HepG2 (cell line): ENCODE measurements around the gene STIM1. TPM values are rescaled to one million over a fixed set of nuclear protein-coding genes. Genes with fewer than 3 reads are reported as not detected.

Source experiments
- ATAC-seq: fragments of 200-7000 bp; cut with Tn5 transposase; 3 replicates; pipeline ENCODE4 v1.9.1; 2020; ENCODE audit warnings: mild to moderate bottlenecking, moderate library complexity
- BruUV-seq: library from RNA; stranded (reverse); fragments of 400-500 nt; replicated peaks from 2 replicates; lab custom pipeline; 2021; lab: Mats Ljungman, UMichigan
- CTCF ChIA-PET: fragments of 300-600 bp; formaldehyde crosslinking; extraction: SDS; loops from one replicate; lab custom pipeline; 2021; ENCODE audit warnings: low total read pairs, inconsistent platforms, low intra/inter-chr PET ratio; lab: Yijun Ruan, JAX
- POLR2A ChIA-PET: fragments of 350-600 bp; sonication (Branson Sonifier 250); formaldehyde crosslinking; loops from one replicate; lab custom pipeline; 2020; ENCODE audit warnings: antibody characterized with exemption, inconsistent platforms; lab: Yijun Ruan, JAX
- DNase-seq: peaks from one replicate; pipeline ENCODE4 v3.0.0-alpha.2; 2015; ENCODE audit warnings: low spot score
- FAIRE-seq: peaks from 3 replicates; lab custom pipeline; 2011; peaks lifted over from hg19 to GRCh38; lab: Jason Lieb, UNC
- H2AFZ ChIP-seq: one replicate; pipeline ENCODE4 v1.6.1; 2011; ENCODE audit warnings: low read length, inconsistent platforms
- H3K27ac ChIP-seq: fragments of 300-600 bp; 3 replicates; pipeline ENCODE4 v1.8.0; 2011; ENCODE audit warnings: mixed run types, mild to moderate bottlenecking, mixed read lengths, low read length, inconsistent platforms; ENCODE audit not compliant: insufficient read depth; ENCODE audit errors: extremely low read length
- H3K27me3 ChIP-seq, 2 experiments: fragments of 200-600 bp in 1 of 2; 2 replicates in 1 of 2; 3 replicates in 1 of 2; pipeline versions ENCODE4 v1.6.0 to v1.8.0; 2011; ENCODE audit warnings: low read length in 2 of 2, mild to moderate bottlenecking in 2 of 2, moderate library complexity in 2 of 2, inconsistent platforms in 1 of 2; ENCODE audit not compliant: insufficient read depth in 2 of 2, control insufficient read depth in 1 of 2
- H3K36me3 ChIP-seq, 2 experiments: fragments of 200-600 bp in 1 of 2; replicated peaks in 1 of 2; 2 replicates in 1 of 2; 3 replicates in 1 of 2; pipeline versions ENCODE4 v1.5.1 to v1.8.0; 2011; ENCODE audit warnings: low read length in 2 of 2, inconsistent platforms in 1 of 2; ENCODE audit not compliant: insufficient read depth in 2 of 2, control insufficient read depth in 1 of 2
- H3K4me1 ChIP-seq: 2 replicates; pipeline ENCODE4 v1.5.1; 2012; ENCODE audit warnings: low read length, inconsistent platforms; ENCODE audit not compliant: insufficient read depth
- H3K4me2 ChIP-seq: 2 replicates; pipeline ENCODE4 v1.6.0; 2011; ENCODE audit warnings: low read depth, low read length, inconsistent platforms
- H3K4me3 ChIP-seq, 3 experiments: fragments of 200-600 bp in 1 of 3; sonication (generic), shearing (Covaris generic) in 1 of 3; replicated peaks in 1 of 3; 2 replicates each; pipeline ENCODE4 v1.5.1; 2011 to 2016; ENCODE audit warnings: low read length in 3 of 3, inconsistent platforms in 2 of 3, low read depth in 2 of 3, mild to moderate bottlenecking in 2 of 3, control low read depth in 1 of 3, mixed read lengths in 1 of 3; ENCODE audit not compliant: insufficient read depth in 1 of 3
- H3K79me2 ChIP-seq: one replicate; pipeline ENCODE4 v1.6.1; 2011; ENCODE audit warnings: low read length, inconsistent platforms; ENCODE audit not compliant: insufficient read depth
- H3K9ac ChIP-seq: 2 replicates; pipeline ENCODE4 v1.6.0; 2011; ENCODE audit warnings: mild to moderate bottlenecking, low read depth, low read length, inconsistent platforms; ENCODE audit not compliant: insufficient read depth
- H3K9me3 ChIP-seq: 2 replicates; pipeline ENCODE4 v1.5.1; 2012; ENCODE audit warnings: mild to moderate bottlenecking, low read length
- H4K20me1 ChIP-seq: 2 replicates; pipeline ENCODE4 v1.6.0; 2011; ENCODE audit warnings: inconsistent platforms, mild to moderate bottlenecking, low read length, moderate library complexity; ENCODE audit not compliant: insufficient read depth
- ATF7-NPFF ChIP-seq: sonication (generic); formaldehyde crosslinking; IDR thresholded peaks from 2 replicates; pipeline ENCODE4 v1.8.1; 2023; ENCODE audit warnings: mild to moderate bottlenecking, low read depth, missing genetic modification reagents, moderate library complexity
- HNRNPLL ChIP-seq: fragments of 200-400 bp; formaldehyde crosslinking; IDR thresholded peaks from 2 replicates; pipeline ENCODE4 v1.6.1; 2017; ENCODE audit warnings: mild to moderate bottlenecking, low read depth, low read length; ENCODE audit not compliant: poor library complexity, severe bottlenecking
- HOXD1 ChIP-seq: sonication (generic); formaldehyde crosslinking; IDR thresholded peaks from 2 replicates; pipeline ENCODE4 v1.5.0; 2020; ENCODE audit warnings: missing genetic modification reagents
- MYNN ChIP-seq: sonication (generic); formaldehyde crosslinking; IDR thresholded peaks from 2 replicates; pipeline ENCODE4 v1.4.0; 2020; ENCODE audit warnings: mild to moderate bottlenecking, low read depth, missing genetic modification reagents
- RARA ChIP-seq: IDR thresholded peaks from 2 replicates; pipeline ENCODE4 v1.6.1; 2016; ENCODE audit warnings: missing genetic modification reagents, missing compliant biosample characterization
- SP5 ChIP-seq: IDR thresholded peaks from 2 replicates; pipeline ENCODE4 v1.6.1; 2016; ENCODE audit warnings: low read depth, borderline replicate concordance
- SRF ChIP-seq: IDR thresholded peaks from 2 replicates; pipeline ENCODE4 v1.6.1; 2011; ENCODE audit warnings: mild to moderate bottlenecking, low read depth, low read length, moderate library complexity
- TGIF2 ChIP-seq: IDR thresholded peaks from 2 replicates; pipeline ENCODE4 v1.6.1; 2016; ENCODE audit warnings: control low read depth, missing compliant biosample characterization
- ZNF235 ChIP-seq: sonication (generic); formaldehyde crosslinking; IDR thresholded peaks from 2 replicates; pipeline ENCODE4 v1.8.1; 2023; ENCODE audit warnings: mild to moderate bottlenecking, missing genetic modification reagents, borderline replicate concordance
- ZNF431 ChIP-seq: sonication (generic); formaldehyde crosslinking; IDR thresholded peaks from 2 replicates; pipeline ENCODE4 v1.9.0; 2022; ENCODE audit warnings: missing genetic modification reagents, low read depth, mild to moderate bottlenecking, borderline replicate concordance
- ZNF451 ChIP-seq: sonication (generic); formaldehyde crosslinking; IDR thresholded peaks from 2 replicates; pipeline ENCODE4 v1.5.0; 2020; ENCODE audit warnings: mild to moderate bottlenecking, missing genetic modification reagents
- ZNF530 ChIP-seq: sonication (generic); formaldehyde crosslinking; IDR thresholded peaks from 2 replicates; pipeline ENCODE4 v1.5.0; 2020; ENCODE audit warnings: low read depth, mild to moderate bottlenecking, missing genetic modification reagents
- ZNF569 ChIP-seq: sonication (generic); formaldehyde crosslinking; IDR thresholded peaks from 2 replicates; pipeline ENCODE4 v1.5.0; 2020; ENCODE audit warnings: mild to moderate bottlenecking, missing genetic modification reagents, moderate library complexity, borderline replicate concordance
- ZNF737 ChIP-seq: sonication (generic); formaldehyde crosslinking; IDR thresholded peaks from 2 replicates; pipeline ENCODE4 v1.5.0; 2020; ENCODE audit warnings: missing genetic modification reagents, mild to moderate bottlenecking, borderline replicate concordance
- ZNF776 ChIP-seq: sonication (generic); formaldehyde crosslinking; IDR thresholded peaks from 2 replicates; pipeline ENCODE4 v1.4.0; 2020; ENCODE audit warnings: mild to moderate bottlenecking, missing genetic modification reagents
- WGBS: methylation state at CpG from one replicate; pipeline ENCODE4 v1.1.6; 2017; ENCODE audit warnings: low lambda C conversion rate; 5-methylcytosine and 5-hydroxymethylcytosine counted together
- in situ Hi-C: cut with HindIII; loops from 2 replicates; pipeline ENCODE4 v1.10.0; 2017; ENCODE audit warnings: low pct_unique_long_range_greater_than_20kb; ENCODE audit not compliant: extremely low pct_ligation_motif_present
- intact Hi-C: fragments of 100-400 bp; cut with micrococcal nuclease; formaldehyde crosslinking; loops from one replicate; pipeline ENCODE4 v1.10.0; 2022; ENCODE audit not compliant: unreplicated experiment
- polyA plus RNA-seq, 8 experiments: library from polyadenylated mRNA; depleted of rRNA in 3 of 8; stranded (reverse) in 7 of 8; unstranded in 1 of 8; fragments of >200 nt; fragmentation: Illumina TruSeq in 4 of 8; extraction: Trizol in 4 of 8; gene quantifications; 2 replicates each; pipeline versions ENCODE4 v1.2.1 to v1.2.3, GENCODE V29; 2011 to 2016; ENCODE audit warnings: low read depth in 4 of 8, missing spikeins in 1 of 8, mixed read lengths in 1 of 8; ENCODE audit not compliant: insufficient read depth in 1 of 8
- total RNA-seq, 5 experiments: library from RNA; depleted of rRNA; stranded (reverse); fragments of >200 nt; fragmentation: Illumina TruSeq; extraction: Trizol; gene quantifications; 2 replicates each; pipeline ENCODE4 v1.2.3, GENCODE V29; 2016; ENCODE audit warnings: low read depth in 1 of 5
- TF ChIP-seq, protein P1 (sequence below): sonication (generic); formaldehyde crosslinking; IDR thresholded peaks from 2 replicates; pipeline ENCODE4 v1.5.0; 2020; ENCODE audit warnings: mild to moderate bottlenecking, missing genetic modification reagents, moderate library complexity
- TF ChIP-seq, protein P2 (sequence below), 2 experiments: sonication (generic) in 1 of 2; formaldehyde crosslinking in 1 of 2; IDR thresholded peaks; 2 replicates each; pipeline versions ENCODE4 v1.5.1 to v1.6.1; 2011 to 2020; ENCODE audit warnings: borderline replicate concordance in 1 of 2, low read depth in 1 of 2, low read length in 1 of 2, mild to moderate bottlenecking in 1 of 2, missing genetic modification reagents in 1 of 2, moderate library complexity in 1 of 2

STIM1 gene
- total and polyA plus RNA-seq, 2 of the 13 experiments (the other 11 are each of a cell fraction or from before 2014, with no cell fraction given): 19.2 to 28.5 TPM

DNA sequence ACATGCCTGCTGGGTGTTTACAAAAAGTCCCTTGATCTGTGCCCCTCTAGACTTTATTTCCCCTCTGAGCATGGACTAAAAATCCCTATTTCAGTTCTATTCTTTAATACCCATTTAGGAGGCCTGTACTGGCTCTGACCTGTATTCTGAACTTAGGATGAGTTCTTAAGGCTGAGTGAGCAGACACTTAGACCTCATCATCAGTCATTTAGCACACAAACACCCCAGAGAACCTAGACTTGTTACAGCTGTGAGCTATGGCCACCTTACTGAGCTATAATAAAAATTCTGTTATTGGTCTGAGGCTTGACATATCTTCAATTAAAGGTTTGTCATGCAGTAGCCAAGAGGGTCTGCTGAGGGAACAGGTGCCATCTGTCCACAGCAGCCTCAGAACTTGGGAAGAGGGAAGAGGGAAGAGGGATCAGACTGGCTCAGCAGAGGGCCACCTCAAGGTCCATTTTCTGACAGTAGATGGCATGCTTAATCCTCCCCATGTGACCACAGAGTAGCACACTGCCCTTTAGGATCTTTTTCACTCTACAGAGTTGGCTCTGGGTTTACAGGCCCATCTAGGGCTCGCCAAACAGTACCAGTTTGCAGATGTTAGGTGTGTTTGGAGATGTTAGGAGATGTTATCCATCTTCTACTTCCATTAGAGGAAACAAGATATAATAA is 209.0 kb downstream of the STIM1 start:
- in situ Hi-C loops (loop anchor here (10.0 kb wide), 1 partner anchor 110 kb away; no protein-coding TSS in a partner anchor), intact Hi-C loops (no loop called here)
- peaks cover 17% of the 10 kb centered on the region for H3K4me1 ChIP-seq
- DNase-seq (no peak), FAIRE-seq (no peak), ATAC-seq (peak; percentile 67)
- H3K4me3 ChIP-seq: no peak overlapping the region
- H3K9ac ChIP-seq: no peak overlapping the region
- H3K79me2 ChIP-seq: no peaks in the 10 kb centered on the region
- no peak overlapping the region for H3K4me2 ChIP-seq
- no peak for TF ChIP-seq ZNF776 (CRISPR knock-in tag)
- TF ChIP-seq, protein P1, sequence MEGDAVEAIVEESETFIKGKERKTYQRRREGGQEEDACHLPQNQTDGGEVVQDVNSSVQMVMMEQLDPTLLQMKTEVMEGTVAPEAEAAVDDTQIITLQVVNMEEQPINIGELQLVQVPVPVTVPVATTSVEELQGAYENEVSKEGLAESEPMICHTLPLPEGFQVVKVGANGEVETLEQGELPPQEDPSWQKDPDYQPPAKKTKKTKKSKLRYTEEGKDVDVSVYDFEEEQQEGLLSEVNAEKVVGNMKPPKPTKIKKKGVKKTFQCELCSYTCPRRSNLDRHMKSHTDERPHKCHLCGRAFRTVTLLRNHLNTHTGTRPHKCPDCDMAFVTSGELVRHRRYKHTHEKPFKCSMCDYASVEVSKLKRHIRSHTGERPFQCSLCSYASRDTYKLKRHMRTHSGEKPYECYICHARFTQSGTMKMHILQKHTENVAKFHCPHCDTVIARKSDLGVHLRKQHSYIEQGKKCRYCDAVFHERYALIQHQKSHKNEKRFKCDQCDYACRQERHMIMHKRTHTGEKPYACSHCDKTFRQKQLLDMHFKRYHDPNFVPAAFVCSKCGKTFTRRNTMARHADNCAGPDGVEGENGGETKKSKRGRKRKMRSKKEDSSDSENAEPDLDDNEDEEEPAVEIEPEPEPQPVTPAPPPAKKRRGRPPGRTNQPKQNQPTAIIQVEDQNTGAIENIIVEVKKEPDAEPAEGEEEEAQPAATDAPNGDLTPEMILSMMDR: peak; percentile 20; the same call in 1 of the 2 replicates
- no peak for TF ChIP-seq SP5
- TF ChIP-seq ZNF569 (CRISPR knock-in tag): no peak
- TF ChIP-seq HNRNPLL: no peak
- TF ChIP-seq SRF: no peak
- no peak for TF ChIP-seq ZNF235 (CRISPR knock-in tag)
- no peak for TF ChIP-seq MYNN (CRISPR knock-in tag)
- 0 out of 2 replicates have a peak, but pooled peaks have one; percentile 17 for TF ChIP-seq TGIF2 (CRISPR knock-in tag)
- TF ChIP-seq ATF7-NPFF (CRISPR knock-in tag): no peak
- no peak for TF ChIP-seq HOXD1
- TF ChIP-seq, protein P2, sequence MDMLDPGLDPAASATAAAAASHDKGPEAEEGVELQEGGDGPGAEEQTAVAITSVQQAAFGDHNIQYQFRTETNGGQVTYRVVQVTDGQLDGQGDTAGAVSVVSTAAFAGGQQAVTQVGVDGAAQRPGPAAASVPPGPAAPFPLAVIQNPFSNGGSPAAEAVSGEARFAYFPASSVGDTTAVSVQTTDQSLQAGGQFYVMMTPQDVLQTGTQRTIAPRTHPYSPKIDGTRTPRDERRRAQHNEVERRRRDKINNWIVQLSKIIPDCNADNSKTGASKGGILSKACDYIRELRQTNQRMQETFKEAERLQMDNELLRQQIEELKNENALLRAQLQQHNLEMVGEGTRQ (IDR thresholded peaks at IDR 0.05; ENCODE audit: low read depth, low read length): peak; percentile 15; the same call in 1 of the 2 replicates
- TF ChIP-seq, protein P2 (CRISPR knock-in tag; IDR thresholded peaks at IDR 0.05; ENCODE audit: borderline replicate concordance): no peak
- TF ChIP-seq ZNF737: no peak
- no peak for TF ChIP-seq RARA
- no peak for TF ChIP-seq ZNF451 (CRISPR knock-in tag)
- no peak for TF ChIP-seq ZNF431 (CRISPR knock-in tag)
- no peak for TF ChIP-seq ZNF530 (CRISPR knock-in tag)
- no peak overlapping the region for H3K27ac ChIP-seq
- no TSS peak for BruUV-seq
- no peak overlapping the region for H2AFZ ChIP-seq
- POLR2A ChIA-PET: interaction anchor here (1.0 to 2.3 kb wide), 2 partner anchors 210 kb away, joined by 3 to 6 read pairs; partner anchors contain the start of gene STIM1
- WGBS: 100% methylated on average over 1 of the region's 1 CpG
- no peaks in the 10 kb centered on the region for H4K20me1 ChIP-seq
- peaks cover 3 to 17% of the 10 kb centered on the region in 2 experiments for H3K36me3 ChIP-seq
- H3K27me3 ChIP-seq: no peaks in the 10 kb centered on the region
- CTCF ChIA-PET: no interaction called here
- no peaks in the 10 kb centered on the region for H3K9me3 ChIP-seq
